Measurements from ENCODE around the gene GRM4.

DNA sequence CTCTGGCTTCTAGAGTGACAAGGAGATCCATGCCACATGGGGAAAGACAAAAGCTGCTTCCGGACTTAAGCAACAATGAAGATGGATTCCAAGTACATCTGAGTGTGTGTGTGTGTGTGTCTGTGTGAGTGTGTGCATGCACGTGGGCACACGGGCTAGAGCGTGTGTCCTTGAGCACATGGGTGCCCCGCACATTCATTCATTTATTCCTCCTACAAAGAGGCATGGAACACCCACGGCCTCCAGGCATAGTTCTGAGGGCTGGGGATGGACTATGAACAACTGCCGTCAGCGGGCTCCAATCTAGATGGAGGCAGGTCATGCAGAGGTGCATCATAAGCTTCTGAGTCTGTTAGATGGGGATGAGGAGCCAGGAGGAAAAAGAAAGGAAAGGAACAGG is 49.1 kb downstream of the GRM4 start:
- TF ChIP-seq, protein P1, sequence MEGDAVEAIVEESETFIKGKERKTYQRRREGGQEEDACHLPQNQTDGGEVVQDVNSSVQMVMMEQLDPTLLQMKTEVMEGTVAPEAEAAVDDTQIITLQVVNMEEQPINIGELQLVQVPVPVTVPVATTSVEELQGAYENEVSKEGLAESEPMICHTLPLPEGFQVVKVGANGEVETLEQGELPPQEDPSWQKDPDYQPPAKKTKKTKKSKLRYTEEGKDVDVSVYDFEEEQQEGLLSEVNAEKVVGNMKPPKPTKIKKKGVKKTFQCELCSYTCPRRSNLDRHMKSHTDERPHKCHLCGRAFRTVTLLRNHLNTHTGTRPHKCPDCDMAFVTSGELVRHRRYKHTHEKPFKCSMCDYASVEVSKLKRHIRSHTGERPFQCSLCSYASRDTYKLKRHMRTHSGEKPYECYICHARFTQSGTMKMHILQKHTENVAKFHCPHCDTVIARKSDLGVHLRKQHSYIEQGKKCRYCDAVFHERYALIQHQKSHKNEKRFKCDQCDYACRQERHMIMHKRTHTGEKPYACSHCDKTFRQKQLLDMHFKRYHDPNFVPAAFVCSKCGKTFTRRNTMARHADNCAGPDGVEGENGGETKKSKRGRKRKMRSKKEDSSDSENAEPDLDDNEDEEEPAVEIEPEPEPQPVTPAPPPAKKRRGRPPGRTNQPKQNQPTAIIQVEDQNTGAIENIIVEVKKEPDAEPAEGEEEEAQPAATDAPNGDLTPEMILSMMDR (IDR thresholded peaks at IDR 0.05; ENCODE audit: low read depth, low read length): no peak
- TF ChIP-seq, protein P2, sequence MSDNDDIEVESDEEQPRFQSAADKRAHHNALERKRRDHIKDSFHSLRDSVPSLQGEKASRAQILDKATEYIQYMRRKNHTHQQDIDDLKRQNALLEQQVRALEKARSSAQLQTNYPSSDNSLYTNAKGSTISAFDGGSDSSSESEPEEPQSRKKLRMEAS (IDR thresholded peaks at IDR 0.05; ENCODE audit: low read depth, low read length): no peak

Data from NB4 (cell line).